Midbrain (tissue), 1 donor: Measurements from ENCODE around the gene BCCIP.

ENCODE experiments used
- DNase-seq: peaks from one replicate; lab custom pipeline; 2025; lab: John Stamatoyannopoulos, UW

The BCCIP gene

DNA sequence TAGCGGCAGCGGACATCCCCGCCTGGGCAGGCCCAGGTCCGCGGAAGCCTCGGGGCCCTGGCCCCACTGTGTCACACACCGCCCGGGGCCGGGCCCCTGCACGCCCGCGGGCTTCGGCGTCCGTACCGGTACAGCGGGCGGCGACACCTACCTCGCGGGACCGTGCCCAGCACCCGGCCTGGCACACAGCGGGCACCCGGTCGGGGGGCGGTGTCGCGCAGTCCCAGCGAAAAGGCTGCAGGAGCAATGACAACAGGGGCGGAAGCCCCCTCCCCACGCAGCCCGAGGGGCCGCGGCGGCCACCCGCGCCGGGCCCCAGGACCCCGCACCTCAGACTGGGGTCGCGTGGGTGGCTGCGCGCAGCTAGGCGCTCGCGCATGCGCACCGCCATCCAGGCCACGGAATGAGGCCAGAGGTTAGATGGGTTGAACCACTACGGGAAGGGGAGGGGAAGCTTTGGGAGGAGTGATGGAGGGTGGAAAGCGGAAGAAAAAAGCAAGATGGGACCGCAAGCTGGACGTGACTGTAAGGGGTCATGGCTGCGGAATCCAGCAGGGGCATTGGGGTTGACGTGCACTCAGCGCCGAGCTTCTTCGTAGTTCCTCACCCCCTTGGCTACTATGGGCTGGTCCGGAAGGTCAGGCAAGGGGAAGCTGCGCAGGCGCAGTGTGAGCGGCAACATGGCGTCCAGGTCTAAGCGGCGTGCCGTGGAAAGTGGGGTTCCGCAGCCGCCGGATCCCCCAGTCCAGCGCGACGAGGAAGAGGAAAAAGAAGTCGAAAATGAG lies at the start of gene BCCIP, which contains the start of gene UROS:
BCCIP (plus strand) TSS at position 669 of the 785 bp plus-strand sequence; CDS start at position 681, 12 bp downstream.
UROS (minus strand) TSS at position 381 of the 785 bp plus-strand sequence. CDS start 6,759 bp downstream, outside the sequence.
- DNase-seq, result peak; percentile 95

DNA sequence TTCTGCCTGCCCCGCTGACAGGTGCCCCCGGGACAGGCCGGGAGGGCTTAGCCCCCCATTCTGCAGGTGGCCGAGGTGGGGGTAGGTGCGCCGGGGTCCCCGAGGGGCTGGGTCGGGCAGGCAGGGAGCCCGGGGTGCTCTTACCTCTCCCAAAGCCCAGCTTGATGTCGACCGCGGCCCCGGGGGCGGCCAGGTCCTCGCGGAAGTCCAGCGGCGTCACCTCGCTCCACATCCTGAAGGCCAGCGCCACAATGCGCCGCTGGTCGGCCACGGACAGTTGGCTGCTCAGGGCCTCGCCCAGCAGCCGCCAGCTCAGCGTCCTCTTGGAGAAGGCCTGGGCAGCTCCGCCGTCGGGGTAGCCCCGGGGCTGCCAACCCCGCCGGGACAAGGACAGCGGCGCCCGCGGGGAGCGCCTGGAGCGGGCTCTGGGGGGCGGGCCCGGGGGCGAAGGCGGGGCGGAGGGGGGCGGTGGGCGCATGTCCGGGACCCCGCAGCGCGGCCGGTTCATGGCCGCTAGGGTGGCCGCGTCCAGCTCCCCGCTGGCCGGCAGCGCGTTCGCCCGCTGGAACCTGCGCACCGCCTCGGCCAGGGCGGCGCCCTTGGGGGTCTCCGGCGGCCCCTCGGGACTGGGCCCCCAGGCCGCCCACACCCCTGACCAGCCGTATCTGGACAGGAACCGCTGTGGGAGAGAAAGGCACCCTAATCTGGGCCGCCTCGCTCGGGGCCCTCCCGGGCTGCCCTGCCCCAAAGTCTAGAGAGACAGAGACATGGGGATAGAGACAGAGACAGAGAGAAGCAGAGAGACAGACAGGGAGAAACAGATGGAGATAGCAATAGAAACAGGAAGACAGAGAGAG lies 49.4 kb upstream of the BCCIP start:
- DNase-seq, result no peak

DNA sequence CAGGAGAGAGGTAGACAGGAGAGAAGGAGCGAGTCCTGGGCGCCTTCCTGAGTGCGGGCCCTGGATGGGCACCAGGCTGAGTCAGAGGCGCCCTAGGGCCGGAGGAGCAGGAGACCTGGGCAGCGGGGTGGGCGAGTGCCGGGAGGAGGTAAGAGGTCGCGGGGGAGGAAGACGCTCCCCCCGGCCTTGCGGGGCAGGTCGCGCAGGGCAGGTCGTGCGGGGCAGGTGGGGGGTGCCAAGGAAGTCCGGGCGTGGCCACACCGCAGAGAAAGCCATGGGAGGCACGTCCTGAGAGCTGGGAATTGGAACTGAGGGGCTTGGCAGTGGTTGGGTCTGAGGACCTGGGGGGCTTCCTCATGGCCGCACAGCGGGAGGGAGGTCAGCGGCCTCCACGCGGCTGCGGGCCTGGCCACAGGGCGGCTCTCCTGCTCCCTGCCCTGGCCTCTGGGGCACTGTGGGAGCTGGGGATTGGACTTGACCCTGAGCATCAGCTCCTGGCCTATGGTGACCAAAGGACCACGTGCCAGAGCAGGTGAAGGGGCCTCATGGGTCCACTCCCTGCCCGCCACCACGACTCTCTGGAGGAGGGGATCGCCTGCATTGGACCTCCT lies 48.7 kb upstream of the BCCIP start:
- DNase-seq, result no peak

DNA sequence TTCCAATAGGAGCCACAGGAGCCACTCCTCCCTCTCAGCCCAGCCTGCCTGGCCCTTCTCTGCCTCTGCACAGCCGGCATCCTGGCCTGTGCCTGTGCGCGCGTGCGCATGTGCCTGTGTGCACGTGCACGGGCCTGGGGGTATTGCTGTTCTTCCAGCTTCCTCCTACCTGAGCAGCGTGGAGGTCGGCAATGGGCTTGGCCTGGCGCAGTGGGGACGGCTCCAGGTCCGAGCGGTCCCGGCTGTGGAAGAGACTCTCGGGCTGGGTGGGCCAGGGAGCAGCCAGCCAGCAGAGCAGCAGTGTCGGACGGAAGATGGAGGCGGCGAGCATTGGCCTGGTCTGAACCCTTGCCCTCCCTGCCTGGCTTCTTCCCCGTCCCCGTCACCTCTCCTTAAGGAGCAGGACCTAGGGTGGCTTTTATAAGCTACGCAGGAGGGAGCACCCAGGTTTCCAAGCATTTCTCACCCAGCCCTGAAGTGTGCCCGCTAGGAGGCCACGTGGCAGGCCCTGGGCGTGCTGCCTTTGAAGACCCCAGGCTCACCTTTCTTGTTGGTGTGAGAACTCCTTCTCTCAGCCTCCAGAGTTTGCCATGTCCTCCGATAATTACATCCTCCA lies 47.7 kb upstream of the BCCIP start, which contains the start of gene MMP21:
MMP21 (minus strand) TSS at position 331 of the 616 bp plus-strand sequence; CDS start at position 331, 0 bp downstream.
- DNase-seq, result no peak

DNA sequence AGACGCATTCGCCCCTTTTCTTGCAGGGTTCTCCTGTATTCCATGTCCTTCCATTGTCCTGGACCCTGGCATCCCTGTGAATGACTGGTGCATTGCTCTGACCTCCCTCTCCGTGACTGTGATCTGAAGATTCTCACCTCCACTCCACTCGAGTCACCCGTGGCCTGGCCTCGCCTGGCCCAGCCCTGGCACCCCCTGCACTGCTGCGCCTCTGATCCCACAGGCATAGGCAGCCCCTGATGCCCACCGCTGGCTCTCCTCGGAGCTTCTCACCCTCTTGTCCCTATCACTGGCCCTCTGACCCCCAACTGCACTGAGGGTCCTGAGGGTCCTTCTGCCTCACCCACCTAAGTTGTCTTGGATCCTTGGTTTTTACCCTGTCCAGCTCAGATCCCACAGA lies 45.5 kb upstream of the BCCIP start:
- DNase-seq, result no peak

DNA sequence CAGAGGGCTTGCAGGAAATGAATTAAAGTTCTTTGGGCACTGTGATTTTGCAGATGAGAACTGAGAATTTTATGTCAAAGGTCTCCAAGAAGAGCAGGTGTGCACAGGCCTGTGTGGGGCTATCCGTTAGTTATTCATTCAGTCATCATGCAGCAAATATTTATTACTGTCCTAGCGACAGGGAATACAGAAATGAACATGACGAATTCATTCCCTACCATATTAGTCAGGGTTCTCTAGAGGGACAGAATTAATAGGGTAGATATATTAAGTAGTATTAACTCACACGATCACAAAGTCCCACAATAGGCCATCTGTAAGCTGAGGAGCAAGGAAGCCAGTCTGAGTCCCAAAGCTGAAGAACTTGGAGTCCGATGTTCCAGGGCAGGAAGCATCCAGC lies 44.8 kb upstream of the BCCIP start:
- DNase-seq, result no peak

DNA sequence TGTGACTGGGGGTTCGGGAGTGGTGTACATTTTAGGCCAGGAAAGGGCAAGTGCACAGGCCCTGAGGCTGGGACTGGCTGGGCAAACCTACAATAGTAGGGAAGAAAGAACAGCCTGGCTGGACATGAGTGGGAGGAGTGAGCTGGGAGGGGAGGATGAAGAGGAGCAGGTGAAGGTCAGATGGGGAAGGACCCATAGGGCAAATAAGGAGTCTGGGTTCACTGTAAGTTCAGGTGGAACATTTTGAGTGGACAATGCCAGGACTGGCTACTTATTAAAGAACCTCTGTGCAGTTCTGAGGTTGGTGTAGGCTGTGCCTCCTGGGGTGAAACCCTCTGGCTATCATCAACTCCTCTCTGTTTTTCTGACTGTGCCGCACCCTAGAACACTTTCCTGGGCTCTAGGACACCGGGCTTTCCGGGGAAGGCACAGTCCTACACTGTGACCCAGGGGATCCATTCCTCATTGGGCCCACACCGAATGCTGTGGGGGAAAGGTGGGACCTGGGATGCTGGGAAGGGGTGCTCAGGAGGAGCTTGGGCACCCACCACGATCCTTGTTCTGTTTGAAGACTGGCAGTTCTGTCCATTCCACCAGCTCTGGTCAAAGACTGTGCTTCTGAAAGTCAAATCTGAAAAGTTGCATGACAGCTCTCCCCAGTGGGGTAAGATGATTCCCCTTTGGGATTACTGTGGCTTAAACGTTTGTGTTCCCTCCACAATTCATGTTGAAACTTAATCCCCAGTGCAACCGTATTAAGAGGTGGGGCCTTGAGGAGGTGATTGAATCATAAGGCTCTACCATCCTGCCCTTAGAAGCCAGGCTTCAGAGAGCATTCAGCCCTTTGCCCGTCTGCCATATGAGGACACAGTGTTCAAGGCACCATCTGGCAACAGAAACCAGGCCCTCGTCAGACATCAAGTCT lies 43.7 kb upstream of the BCCIP start:
- no peak for DNase-seq

DNA sequence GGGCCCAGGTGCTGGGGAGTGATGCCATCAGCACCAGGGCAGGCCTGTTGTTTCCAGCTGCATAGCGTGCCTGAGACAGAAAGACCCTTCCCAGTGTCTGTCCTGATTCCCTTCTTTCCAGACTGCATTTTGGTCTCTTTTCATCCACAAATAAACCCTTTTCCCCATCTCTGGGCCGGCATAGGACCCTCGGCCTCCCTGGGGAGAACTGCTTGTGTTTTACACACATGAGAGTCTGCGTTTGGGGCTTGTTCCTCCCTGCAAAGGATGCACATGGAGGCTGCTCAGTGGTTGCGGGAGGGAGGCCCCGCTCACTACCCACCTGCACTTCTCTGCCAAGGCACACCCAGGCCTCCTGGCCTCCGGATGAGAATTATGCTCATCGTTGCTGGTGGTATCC lies 42.0 kb upstream of the BCCIP start:
- DNase-seq, result no peak

DNA sequence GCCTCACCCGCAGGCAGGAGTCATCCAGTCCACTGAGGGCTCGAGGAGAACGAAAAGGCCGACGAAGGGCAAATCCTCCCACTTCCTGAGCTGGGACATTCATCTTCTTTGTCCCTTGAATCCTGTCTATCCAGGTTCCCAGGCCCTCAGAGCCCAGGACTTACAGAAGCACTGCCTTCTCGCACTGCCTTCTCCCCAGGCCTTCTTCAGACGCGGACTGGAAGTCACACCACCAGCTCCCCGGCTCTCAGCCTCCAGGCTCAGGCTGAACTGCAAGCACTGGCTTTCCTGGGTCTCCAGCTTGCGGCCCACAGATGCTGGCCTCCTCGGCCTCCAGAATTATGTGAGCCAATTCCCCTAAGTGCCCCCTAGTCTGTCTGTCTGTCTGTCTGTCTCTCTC lies 41.3 kb upstream of the BCCIP start:
- no peak for DNase-seq

DNA sequence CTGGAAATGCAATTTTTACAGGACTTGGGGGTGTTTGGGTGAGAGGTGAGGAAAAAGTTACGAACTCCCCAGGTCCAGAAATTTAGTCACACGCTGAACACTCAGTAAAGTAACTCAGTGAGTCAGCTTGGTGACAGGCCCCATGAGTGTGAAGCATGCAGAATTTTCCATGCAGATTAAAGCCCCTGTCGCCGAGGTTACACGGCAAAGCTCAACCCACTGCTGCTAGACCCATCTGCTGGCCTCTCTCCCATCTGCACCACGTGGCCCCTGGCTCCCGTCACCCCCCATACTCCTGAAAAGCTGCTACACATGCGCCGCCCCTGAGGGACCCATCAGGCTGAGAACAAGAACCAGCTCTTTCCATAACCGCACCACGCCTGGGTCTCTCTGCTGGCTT lies 40.7 kb upstream of the BCCIP start:
- DNase-seq, result no peak

DNA sequence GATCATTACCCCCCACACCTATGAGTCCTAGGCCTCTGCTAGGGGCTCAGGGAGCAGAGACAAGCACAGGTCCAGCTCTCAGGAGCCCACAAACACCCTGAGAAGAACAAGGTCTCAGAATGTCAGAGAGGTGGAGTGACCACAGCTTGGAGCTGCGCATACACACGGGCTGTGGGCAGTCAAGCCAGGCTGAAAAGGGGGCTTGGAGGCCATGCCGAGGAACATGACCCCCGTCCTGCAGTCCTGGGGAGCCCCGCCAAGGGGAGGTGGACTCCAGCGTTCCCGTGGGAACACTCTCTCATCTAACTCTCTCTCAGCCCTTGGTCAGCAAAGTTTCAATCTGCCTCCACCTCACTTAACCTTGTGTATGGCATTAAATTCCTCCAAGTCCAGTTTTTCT lies 39.9 kb upstream of the BCCIP start:
- no peak for DNase-seq

DNA sequence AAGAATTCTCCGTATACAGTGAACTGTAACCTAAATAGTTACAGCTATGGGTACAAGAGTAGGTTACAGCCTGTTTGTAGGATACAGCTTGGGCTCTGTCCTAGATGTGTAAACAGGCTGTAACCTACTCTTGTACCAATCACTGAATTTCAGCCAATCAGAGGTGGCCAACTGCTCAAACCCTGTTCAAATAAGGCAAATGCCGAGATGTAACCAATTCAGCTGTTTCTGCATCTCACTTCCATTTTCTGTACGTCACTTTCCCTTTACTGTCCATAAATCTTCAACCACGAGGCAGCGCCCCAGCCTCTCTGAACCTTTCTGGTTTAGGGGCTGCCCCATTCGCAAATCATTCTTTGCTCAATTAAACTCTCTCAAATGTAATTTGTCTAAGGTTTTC lies 39.4 kb upstream of the BCCIP start:
- no peak for DNase-seq

DNA sequence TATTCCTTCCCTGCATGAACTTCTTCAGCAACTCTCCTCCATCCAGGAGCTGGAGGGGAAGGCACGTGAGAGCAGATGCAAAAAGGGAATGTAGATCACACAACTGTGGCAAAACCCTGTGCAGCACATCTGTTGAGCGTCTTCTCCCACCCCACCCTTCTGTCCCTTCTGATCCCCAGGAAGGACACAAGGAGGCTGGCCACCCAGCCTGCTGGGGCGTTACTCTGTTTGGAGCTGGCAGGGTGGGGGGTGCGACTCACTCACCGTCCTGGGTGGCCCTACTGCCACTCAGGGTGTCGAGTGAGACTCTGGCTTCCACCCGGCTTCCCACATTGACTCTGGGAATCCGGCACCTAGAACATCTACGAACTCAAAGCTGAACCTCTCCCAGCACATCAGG lies 37.6 kb upstream of the BCCIP start:
- no peak for DNase-seq

DNA sequence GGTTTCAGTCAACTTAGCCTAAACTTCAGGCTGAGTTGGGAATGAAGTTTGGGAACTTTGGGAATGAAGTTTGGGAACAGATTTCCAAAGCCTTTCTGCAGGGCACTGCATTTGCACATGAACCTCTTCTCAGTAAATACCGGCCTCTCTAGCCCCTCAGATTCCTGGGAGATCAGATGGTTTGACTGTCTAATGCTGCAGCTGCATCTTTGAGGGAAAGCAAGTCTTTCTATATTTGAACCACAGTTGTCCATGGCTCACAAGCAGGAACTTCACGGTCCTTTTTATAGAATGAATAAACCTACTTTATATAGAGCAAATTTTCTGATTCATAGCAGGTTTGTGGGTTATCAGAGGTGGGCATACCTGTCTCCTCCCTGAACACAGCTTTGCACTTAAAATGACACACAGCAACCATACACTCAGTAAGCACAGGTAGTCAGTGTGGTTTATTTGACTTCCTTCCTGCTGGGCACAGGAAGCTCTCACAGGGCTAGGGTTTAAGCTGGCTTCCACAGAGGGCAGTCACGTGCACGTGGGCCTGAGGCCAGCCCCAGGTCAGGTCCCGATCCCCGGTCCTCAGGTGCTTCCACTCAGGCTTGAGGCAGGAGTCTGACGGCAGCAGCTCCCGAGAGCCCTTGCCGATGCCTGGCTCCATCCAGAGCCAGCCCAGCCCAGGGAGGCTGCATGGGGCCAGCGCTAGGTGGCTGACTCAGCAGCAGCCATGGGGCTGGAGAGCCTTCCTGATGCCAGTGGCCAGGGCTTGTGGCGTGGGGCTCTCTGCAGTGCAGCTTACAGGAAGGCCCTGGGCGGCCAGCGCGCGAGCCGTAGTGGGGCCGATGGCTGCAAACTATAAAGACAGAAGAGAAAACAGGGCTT lies 35.0 kb upstream of the BCCIP start:
- DNase-seq, result no peak

DNA sequence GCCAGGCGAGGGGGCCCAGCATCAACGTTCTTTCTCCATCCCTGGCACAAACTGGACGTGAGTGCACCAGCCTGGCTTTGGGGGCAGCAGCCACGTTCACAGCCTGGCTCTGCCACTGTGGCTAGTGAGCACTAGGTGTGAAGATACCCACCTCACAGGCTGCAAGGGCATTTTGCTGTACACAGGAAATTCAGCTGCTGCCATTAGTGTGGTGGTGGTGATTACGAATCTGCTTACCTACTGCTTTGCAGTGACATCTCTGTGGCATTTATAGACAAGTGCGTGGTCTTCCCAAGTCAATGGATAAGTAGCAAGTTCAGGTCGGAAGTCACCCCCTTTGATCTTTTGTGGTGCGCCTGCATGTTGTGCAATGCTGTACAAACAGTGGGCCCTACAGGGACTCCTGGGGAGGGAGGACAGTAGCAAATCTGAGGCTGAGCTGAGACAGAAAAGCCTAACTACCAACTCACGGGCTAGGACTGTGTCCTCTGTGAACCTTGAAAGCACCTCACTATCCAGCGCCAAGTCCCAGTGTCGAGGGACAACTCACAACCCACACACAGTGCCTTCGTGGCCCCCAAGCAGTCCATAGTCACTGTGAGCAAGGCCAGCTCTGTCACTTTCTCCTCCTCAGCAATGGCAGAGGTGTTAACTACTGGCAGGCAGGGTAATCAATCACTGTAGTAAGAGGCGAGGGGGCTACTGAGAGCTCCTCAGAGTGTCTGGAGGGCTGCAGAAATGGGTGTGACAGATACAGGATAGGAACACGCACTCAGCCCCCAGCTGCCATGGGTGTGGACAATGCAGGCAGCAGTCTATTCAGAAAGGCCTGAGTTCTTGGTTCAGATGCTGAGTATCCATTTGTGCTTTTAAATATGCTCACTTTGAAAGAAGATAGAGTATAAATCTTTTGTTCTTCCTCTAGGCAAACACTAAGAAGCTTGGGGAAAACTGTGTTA lies 30.7 kb upstream of the BCCIP start:
- no peak for DNase-seq

DNA sequence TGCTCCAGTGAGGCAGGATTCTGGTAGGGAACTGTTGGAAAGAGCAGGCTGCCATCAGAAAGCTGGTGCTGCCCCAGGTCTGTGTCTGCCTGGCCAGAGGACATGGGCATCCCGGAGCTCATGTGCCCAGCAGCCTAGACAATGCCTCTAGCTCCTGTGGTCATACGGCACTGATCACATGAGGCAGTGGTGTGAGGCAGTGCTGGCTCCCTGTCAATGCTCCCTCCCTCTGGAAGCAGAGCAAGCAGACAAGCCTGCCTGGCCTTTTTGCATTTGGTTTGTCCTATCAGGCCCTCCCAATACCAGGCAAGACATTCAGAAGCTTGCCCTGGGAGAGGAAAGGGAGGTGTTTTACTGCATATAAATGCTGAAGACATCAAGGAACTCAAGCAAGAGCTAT lies 28.2 kb upstream of the BCCIP start:
- DNase-seq, result peak; percentile 86

DNA sequence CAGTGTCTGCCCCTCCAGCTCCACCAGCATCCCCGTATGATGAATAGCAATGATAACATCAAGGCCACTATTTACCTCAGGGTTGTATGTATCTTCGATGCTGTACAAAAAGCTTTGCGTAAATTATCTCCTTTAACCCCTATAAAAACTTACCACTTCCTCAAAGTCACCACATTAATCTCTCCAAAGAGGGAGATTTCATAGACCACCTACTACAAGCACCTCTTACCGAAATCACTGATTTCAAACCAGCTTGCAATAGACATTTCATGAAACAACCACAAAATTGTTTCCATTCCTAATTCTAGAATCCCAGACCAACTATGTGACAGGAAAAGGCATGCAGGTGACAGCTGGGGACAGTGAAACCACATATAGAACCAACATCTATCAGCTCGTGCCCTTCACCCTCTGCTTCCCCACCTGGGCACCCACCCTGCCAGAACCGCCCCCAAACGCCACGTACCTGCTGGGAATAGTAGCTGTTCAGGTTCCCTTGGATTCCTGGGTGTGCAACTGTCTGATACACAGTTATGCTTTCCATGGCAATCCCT lies 27.6 kb upstream of the BCCIP start:
- no peak for DNase-seq

DNA sequence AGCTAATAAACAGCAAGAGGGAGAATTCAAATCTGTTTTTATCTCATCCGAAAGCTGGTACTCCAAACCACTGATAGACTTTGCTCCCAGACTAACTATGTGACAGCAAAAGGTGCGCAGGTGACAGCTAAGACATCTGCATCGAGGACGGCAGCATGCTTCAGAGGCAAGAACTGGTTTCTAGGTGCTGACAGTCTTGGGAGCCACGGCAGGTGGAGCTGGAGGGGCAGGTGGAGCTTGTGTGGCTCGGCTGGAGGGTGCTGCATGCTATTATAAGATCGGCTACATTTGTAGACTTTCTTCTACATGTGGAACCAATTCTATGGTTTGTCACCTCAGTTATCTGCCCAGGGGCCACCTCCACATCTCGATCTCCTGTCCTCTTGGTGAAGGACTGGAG lies 25.9 kb upstream of the BCCIP start:
- no peak for DNase-seq
